ENCODE measurements around the gene SLC7A14. TPM values are rescaled to one million over a fixed set of nuclear protein-coding genes. Genes with fewer than 3 reads are reported as not detected.

SLC7A14 gene
- total RNA-seq, 1 donor from 2014 or later: 0.04 TPM

GRCh38 chr3:170448584-170448983 is 137.3 kb downstream of the SLC7A14 start:
- no peak for DNase-seq (ENCODE audit: low spot score)
- peak; percentile 83 for ATAC-seq
- intact Hi-C loops (cut with DNase I): no loop called here

GRCh38 chr3:170443457-170443856 is 142.4 kb downstream of the SLC7A14 start:
- no peak for DNase-seq (ENCODE audit: low spot score)
- ATAC-seq: no peak
- intact Hi-C loops (cut with DNase I): no loop called here

- ATAC-seq (no peak), DNase-seq (ENCODE audit: low spot score) (no peak)
- intact Hi-C loops (cut with DNase I): no loop called here
Observed at GRCh38 chr3:170442947-170443346, 142.9 kb downstream of the SLC7A14 start.

- ATAC-seq: no peak
- no peak for DNase-seq (ENCODE audit: low spot score)
- intact Hi-C loops (cut with DNase I): no loop called here
Observed at GRCh38 chr3:170441412-170441811, 144.5 kb downstream of the SLC7A14 start.

- intact Hi-C loops (cut with DNase I): no loop called here
- DNase-seq (ENCODE audit: low spot score): no peak
- ATAC-seq: no peak
Observed at GRCh38 chr3:170440344-170440743, 145.5 kb downstream of the SLC7A14 start.

- intact Hi-C loops (cut with DNase I): no loop called here
- ATAC-seq: no peak
Observed at GRCh38 chr3:170438836-170439235, 147.0 kb downstream of the SLC7A14 start.

GRCh38 chr3:170437696-170438407 is 148.0 kb downstream of the SLC7A14 start:
- DNase-seq (ENCODE audit: low spot score): no peak
- intact Hi-C loops (cut with DNase I): no loop called here
- peak; percentile 18 for ATAC-seq

More at GRCh38 chr3:170438836-170439235, 147.0 kb downstream of the SLC7A14 start:
- no peak for DNase-seq (ENCODE audit: low spot score)

GRCh38 chr3:170437176-170437575 is 148.7 kb downstream of the SLC7A14 start:
- ATAC-seq (peak; percentile 44), DNase-seq (ENCODE audit: low spot score) (no peak)
- intact Hi-C loops (cut with DNase I): no loop called here

- ATAC-seq: no peak
- no peak for DNase-seq (ENCODE audit: low spot score)
- intact Hi-C loops (cut with DNase I): no loop called here
Observed at GRCh38 chr3:170436697-170437096, 149.2 kb downstream of the SLC7A14 start.

- intact Hi-C loops (cut with DNase I): no loop called here
- DNase-seq (ENCODE audit: low spot score) (no peak), ATAC-seq (no peak)
Observed at GRCh38 chr3:170432416-170432815, 153.5 kb downstream of the SLC7A14 start.

GRCh38 chr3:170431054-170431453 is 154.8 kb downstream of the SLC7A14 start:
- DNase-seq (ENCODE audit: low spot score): no peak
- intact Hi-C loops (cut with DNase I): no loop called here
- no peak for ATAC-seq

GRCh38 chr3:170429050-170429449 is 156.8 kb downstream of the SLC7A14 start:
- intact Hi-C loops (cut with DNase I): no loop called here
- ATAC-seq: peak; percentile 39
- DNase-seq (ENCODE audit: low spot score): no peak

GRCh38 chr3:170428095-170428494 is 157.8 kb downstream of the SLC7A14 start:
- no peak for ATAC-seq
- DNase-seq (ENCODE audit: low spot score): no peak
- intact Hi-C loops (cut with DNase I): no loop called here

- ATAC-seq (no peak), DNase-seq (ENCODE audit: low spot score) (no peak)
- intact Hi-C loops (cut with DNase I): no loop called here
Observed at GRCh38 chr3:170426240-170426797, 159.6 kb downstream of the SLC7A14 start.

- ATAC-seq (peak; percentile 22), DNase-seq (ENCODE audit: low spot score) (no peak)
- intact Hi-C loops (cut with DNase I): no loop called here
Observed at GRCh38 chr3:170425491-170426239, 160.2 kb downstream of the SLC7A14 start.

- DNase-seq (ENCODE audit: low spot score): no peak
- no peak for ATAC-seq
- intact Hi-C loops (cut with DNase I): no loop called here
Observed at GRCh38 chr3:170424879-170425278, 161.0 kb downstream of the SLC7A14 start.

GRCh38 chr3:170423001-170423615 is 162.8 kb downstream of the SLC7A14 start:
- DNase-seq (ENCODE audit: low spot score): peak; percentile 69
- intact Hi-C loops (cut with DNase I): no loop called here
- ATAC-seq: peak; percentile 62

GRCh38 chr3:170421758-170422157 is 164.1 kb downstream of the SLC7A14 start:
- no peak for ATAC-seq
- no peak for DNase-seq (ENCODE audit: low spot score)
- intact Hi-C loops (cut with DNase I): no loop called here

GRCh38 chr3:170421111-170421641 is 164.7 kb downstream of the SLC7A14 start:
- peak; percentile 68 for DNase-seq (ENCODE audit: low spot score)
- intact Hi-C loops (cut with DNase I): no loop called here
- peak; percentile 8 for ATAC-seq
